B cell (primary cell): Measurements from ENCODE around the gene ATXN7. TPM values are rescaled to one million over a fixed set of nuclear protein-coding genes. Genes with fewer than 3 reads are reported as not detected.

Source experiments
- ATAC-seq: fragments of 200-7000 bp; cut with Tn5 transposase; one replicate; pipeline ENCODE4 v1.10.0; 2021; ENCODE audit warnings: low read depth, mild to moderate bottlenecking, moderate number of reproducible peaks, moderate library complexity
- CTCF ChIA-PET: fragments of 350-600 bp; sonication (Branson Sonifier 250); formaldehyde crosslinking; loops from one replicate; lab custom pipeline; 2021; ENCODE audit warnings: antibody characterized with exemption, inconsistent platforms; lab: Charles Lee
- POLR2A ChIA-PET: fragments of 350-600 bp; sonication (Branson Sonifier 250); formaldehyde crosslinking; loops from one replicate; lab custom pipeline; 2021; ENCODE audit warnings: antibody characterized with exemption; lab: Charles Lee
- DNase-seq: peaks from one replicate; pipeline ENCODE4 v3.0.0; 2013
- H2AFZ ChIP-seq: 2 replicates; pipeline ENCODE4 v1.6.1; 2012; ENCODE audit warnings: mild to moderate bottlenecking, low read depth, low read length; ENCODE audit not compliant: insufficient read depth, poor library complexity, severe bottlenecking
- H3K27ac ChIP-seq, 2 donors: 1 replicate in 1 of 2; 2 replicates in 1 of 2; pipeline ENCODE4 v1.5.1; 2012 to 2013; ENCODE audit warnings: low read length in 2 of 2, mild to moderate bottlenecking in 2 of 2, moderate library complexity in 1 of 2
- H3K27me3 ChIP-seq, 4 experiments: fragments of 200-600 bp in 1 of 4; sonication (generic) in 1 of 4; replicated peaks in 1 of 4; 1 replicate in 2 of 4; 2 replicates in 2 of 4; pipeline versions ENCODE4 v1.6.1 to v1.7.0; 2013 to 2016; ENCODE audit warnings: low read length in 3 of 4, mild to moderate bottlenecking in 2 of 4, mixed read lengths in 1 of 4, moderate library complexity in 1 of 4; ENCODE audit not compliant: insufficient read depth in 4 of 4, control insufficient read depth in 3 of 4; ENCODE audit errors: control extremely low read depth in 1 of 4
- H3K36me3 ChIP-seq, 2 experiments: replicated peaks in 1 of 2; 1 replicate in 1 of 2; 2 replicates in 1 of 2; pipeline versions ENCODE4 v1.6.1 to v1.7.1; 2013; ENCODE audit warnings: low read length in 1 of 2; ENCODE audit not compliant: insufficient read depth in 2 of 2, control insufficient read depth in 1 of 2; ENCODE audit errors: control extremely low read depth in 1 of 2, extremely low read depth in 1 of 2
- H3K4me1 ChIP-seq, 2 donors: fragments of 200-600 bp in 1 of 2; sonication (generic) in 1 of 2; 1 replicate in 1 of 2; 2 replicates in 1 of 2; pipeline versions ENCODE4 v1.5.1 to v1.6.1; 2013 to 2017; ENCODE audit warnings: low read length in 2 of 2; ENCODE audit not compliant: control insufficient read depth in 2 of 2, insufficient read depth in 2 of 2
- H3K4me2 ChIP-seq: replicated peaks from 2 replicates; pipeline ENCODE3; 2012; ENCODE audit warnings: mild to moderate bottlenecking, low read depth, low read length; ENCODE audit not compliant: poor library complexity, severe bottlenecking
- H3K4me3 ChIP-seq, 5 experiments: fragments of 200-600 bp in 1 of 5; sonication (generic) in 1 of 5; 1 replicate in 3 of 5; 2 replicates in 2 of 5; pipeline versions ENCODE4 v1.5.1 to v1.7.0; 2011 to 2016; ENCODE audit warnings: low read length in 4 of 5, mild to moderate bottlenecking in 4 of 5, low read depth in 2 of 5, control low read depth in 1 of 5, moderate library complexity in 1 of 5; ENCODE audit not compliant: insufficient read depth in 1 of 5; ENCODE audit errors: control extremely low read depth in 1 of 5, extremely low read depth in 1 of 5
- H3K79me2 ChIP-seq: fragments of 200-600 bp; sonication (generic); one replicate; pipeline ENCODE4 v1.6.0; 2016; ENCODE audit warnings: low read length; ENCODE audit not compliant: control insufficient read depth, insufficient read depth
- H3K9ac ChIP-seq: fragments of 200-600 bp; sonication (generic); 2 replicates; pipeline ENCODE4 v1.6.1; 2017; ENCODE audit warnings: mild to moderate bottlenecking, low read length, moderate library complexity
- H3K9me3 ChIP-seq, 3 donors: one replicate each; pipeline versions ENCODE4 v1.6.1 to v1.7.1; 2013; ENCODE audit warnings: low read length in 2 of 3; ENCODE audit not compliant: control insufficient read depth in 2 of 3, insufficient read depth in 1 of 3; ENCODE audit errors: control extremely low read depth in 1 of 3
- H4K20me1 ChIP-seq: 2 replicates; pipeline ENCODE4 v1.6.0; 2012; ENCODE audit warnings: mild to moderate bottlenecking, low read length; ENCODE audit not compliant: insufficient read depth, control insufficient read depth, poor library complexity, severe bottlenecking
- H3K27ac Mint-ChIP-seq: one replicate; pipeline ENCODE4 v1.8.0; 2021; ENCODE audit warnings: mixed read lengths
- H3K27me3 Mint-ChIP-seq: one replicate; pipeline ENCODE4 v1.8.0; 2021; ENCODE audit warnings: mixed read lengths
- H3K4me1 Mint-ChIP-seq: one replicate; pipeline ENCODE4 v1.8.0; 2021; ENCODE audit warnings: mixed read lengths
- H3K4me3 Mint-ChIP-seq: one replicate; pipeline ENCODE4 v1.8.0; 2021; ENCODE audit warnings: mixed read lengths
- H3K9me3 Mint-ChIP-seq: one replicate; pipeline ENCODE4 v1.8.0; 2022; ENCODE audit warnings: mixed read lengths; ENCODE audit not compliant: insufficient read depth
- CTCF ChIP-seq: fragments of 200-600 bp; IDR thresholded peaks from one replicate; pipeline ENCODE4 v1.8.0; 2022; ENCODE audit warnings: antibody characterized with exemption, mild to moderate bottlenecking
- EZH2 ChIP-seq: IDR thresholded peaks from 2 replicates; pipeline ENCODE4 v1.6.1; 2012; ENCODE audit warnings: borderline replicate concordance, low read depth, mild to moderate bottlenecking, moderate library complexity, low read length; ENCODE audit not compliant: insufficient read depth, poor library complexity, severe bottlenecking
- WGBS: methylation state at CpG from one replicate; pipeline ENCODE4 v1.1.5; 2013; ENCODE audit warnings: missing lambda C conversion rate; ENCODE audit not compliant: insufficient coverage; 5-methylcytosine and 5-hydroxymethylcytosine counted together
- intact Hi-C: fragments of 100-400 bp; cut with micrococcal nuclease; formaldehyde crosslinking; loops from one replicate; pipeline ENCODE4 v1.10.0; 2022
- polyA plus RNA-seq: library from polyadenylated mRNA; depleted of rRNA; stranded (reverse); fragments of >200 nt; gene quantifications from 2 replicates; pipeline ENCODE4 v1.2.3, GENCODE V29; 2012
- total RNA-seq, 2 donors: library from RNA; stranded (reverse); fragments of 120-200 nt in 1 of 2; gene quantifications; 1 replicate in 1 of 2; 2 replicates in 1 of 2; pipeline versions ENCODE4 v1.2.3 to v1.2.4, GENCODE V29; 2013 to 2022

Gene ATXN7
- total and polyA plus RNA-seq, 2 donors (not counting 1 experiment from before 2014, with no cell fraction given), result 18.1 to 74.3 TPM

DNA sequence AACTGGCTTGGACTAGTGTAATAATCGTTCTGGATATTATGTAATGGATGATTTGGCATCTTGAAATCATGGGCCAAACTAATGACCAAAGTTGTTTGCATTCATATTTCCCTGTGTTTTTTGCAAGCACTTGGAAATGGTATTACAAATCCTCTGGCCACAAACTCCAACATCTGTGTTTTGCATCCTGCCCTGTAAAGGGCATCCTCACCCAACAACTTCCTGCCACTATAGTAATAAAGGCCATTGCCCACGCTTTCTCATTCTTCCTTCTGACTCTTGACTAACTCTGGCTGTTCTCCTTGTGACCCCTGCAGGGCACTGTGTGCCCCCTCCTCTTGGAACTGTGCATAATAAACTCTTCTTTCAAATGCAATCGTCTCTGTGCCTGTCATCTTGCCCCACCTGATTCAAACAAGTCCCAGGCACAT is 185.0 kb downstream of the ATXN7 start:
- H3K9me3 ChIP-seq, result no peaks in the 10 kb centered on the region
- no peak overlapping the region for H3K9ac ChIP-seq
- no peak overlapping the region for H3K27ac ChIP-seq
- H3K4me1 ChIP-seq, result no peaks in the 10 kb centered on the region
- TF ChIP-seq EZH2 (no peak), CTCF (no peak)
- peaks cover 0 to 7% (median 3%) of the 10 kb centered on the region in 4 experiments for H3K27me3 ChIP-seq
- Mint-ChIP-seq H3K4me1 (peaks cover 7% of the 10 kb centered on the region), H3K9me3 (no peaks in the 10 kb centered on the region), H3K27ac (no peak overlapping the region), H3K4me3 (no peak overlapping the region), H3K27me3 (peaks cover 10% of the 10 kb centered on the region)
- no peak for ATAC-seq
- no peak overlapping the region for H3K4me3 ChIP-seq
- intact Hi-C loops, result no loop called here
- no peaks in the 10 kb centered on the region for H3K36me3 ChIP-seq
- ChIA-PET POLR2A (no interaction called here), CTCF (interaction anchor here (1.3 to 1.4 kb wide), 2 partner anchors 25 to 230 kb away, joined by 3 to 6 read pairs; partner anchors contain the start of genes C3orf49 and PSMD6)
- 10% methylated on average over 2 of the region's 3 CpGs for whole genome bisulfite sequencing
- H2AFZ ChIP-seq, result no peak overlapping the region
- H3K4me2 ChIP-seq, result no peak overlapping the region
- DNase-seq, result no peak
- H4K20me1 ChIP-seq, result no peaks in the 10 kb centered on the region
- H3K79me2 ChIP-seq, result no peaks in the 10 kb centered on the region

DNA sequence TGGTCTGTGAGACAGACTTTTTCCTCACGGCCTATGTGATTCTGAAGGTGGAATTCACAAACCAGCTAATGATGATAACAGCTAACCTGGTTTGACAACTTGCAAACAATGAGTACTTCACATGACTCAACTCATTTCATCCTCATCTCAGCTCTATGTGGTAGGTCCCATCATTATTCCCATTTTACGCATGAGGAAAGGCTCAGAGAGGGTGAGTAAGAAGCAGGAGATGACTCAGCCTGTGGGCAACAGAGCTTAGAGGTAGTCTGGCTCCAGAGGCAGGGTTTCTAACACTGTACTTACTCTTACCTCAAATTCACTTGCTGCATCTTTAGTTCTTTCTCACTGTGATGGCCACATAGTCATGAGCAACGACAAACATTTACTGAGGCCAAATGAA is 185.5 kb downstream of the ATXN7 start:
- Histone ChIP-seq H3K36me3 (no peaks in the 10 kb centered on the region), H3K27me3 (peaks cover 0 to 7% (median 3%) of the 10 kb centered on the region in 4 experiments), H3K9me3 (no peaks in the 10 kb centered on the region), H3K4me2 (no peak overlapping the region), H3K4me3 (no peak overlapping the region), H3K79me2 (no peaks in the 10 kb centered on the region), H3K27ac (no peak overlapping the region), H3K4me1 (no peaks in the 10 kb centered on the region), H4K20me1 (no peaks in the 10 kb centered on the region), H3K9ac (no peak overlapping the region), H2AFZ (no peak overlapping the region)
- Mint-ChIP-seq H3K9me3 (no peaks in the 10 kb centered on the region), H3K4me1 (peaks cover 7% of the 10 kb centered on the region), H3K27ac (no peak overlapping the region), H3K27me3 (peaks cover 7% of the 10 kb centered on the region), H3K4me3 (no peak overlapping the region)
- intact Hi-C loops, result no loop called here
- TF ChIP-seq CTCF (no peak), EZH2 (no peak)
- no peak for ATAC-seq
- no peak for DNase-seq
- POLR2A ChIA-PET, result no interaction called here
- WGBS, result 76% methylated on average over 2 of the region's 3 CpGs
- CTCF ChIA-PET, result interaction anchor here (1.3 to 1.4 kb wide), 2 partner anchors 26 to 230 kb away, joined by 3 to 6 read pairs; partner anchors contain the start of genes C3orf49 and PSMD6
